Mesodermal cell (in vitro differentiated cells): ENCODE data around the gene MMP21. TPM values are rescaled to one million over a fixed set of nuclear protein-coding genes. Genes with fewer than 3 reads are reported as not detected.

Experiments used
- H3K27ac ChIP-seq: 2 replicates; pipeline ENCODE4 v1.7.0; 2013; ENCODE audit warnings: mild to moderate bottlenecking, low read depth, low read length, moderate library complexity; ENCODE audit not compliant: severe bottlenecking
- H3K36me3 ChIP-seq: 2 replicates; pipeline ENCODE4 v1.7.1; 2013; ENCODE audit warnings: mild to moderate bottlenecking, low read length, moderate library complexity; ENCODE audit not compliant: control insufficient read depth, insufficient read depth
- H3K4me1 ChIP-seq: one replicate; pipeline ENCODE4 v1.7.1; 2013; ENCODE audit warnings: mild to moderate bottlenecking, low read length; ENCODE audit not compliant: insufficient read depth, control insufficient read depth, poor library complexity, severe bottlenecking
- H3K4me3 ChIP-seq: 2 replicates; pipeline ENCODE4 v1.7.0; 2013; ENCODE audit warnings: low read length, control low read depth, mild to moderate bottlenecking; ENCODE audit not compliant: insufficient read depth, poor library complexity, severe bottlenecking; ENCODE audit errors: extremely low read depth
- H3K9me3 ChIP-seq: 2 replicates; pipeline ENCODE4 v1.7.1; 2013; ENCODE audit warnings: mild to moderate bottlenecking, low read length, moderate library complexity; ENCODE audit not compliant: control insufficient read depth
- WGBS, 2 experiments: methylation state at CpG; one replicate each; pipeline ENCODE4 v1.1.5; 2013; ENCODE audit warnings: missing lambda C conversion rate in 2 of 2; ENCODE audit not compliant: insufficient coverage in 2 of 2; 5-methylcytosine and 5-hydroxymethylcytosine counted together
- polyA plus RNA-seq, 2 experiments: library from polyadenylated mRNA; stranded (reverse); fragments of 50-300 nt; gene quantifications; one replicate each; pipeline ENCODE4 v1.2.3, GENCODE V29; 2013

Gene MMP21
- not detected for polyA plus RNA-seq (2013, experiment 1 of 2)
- not detected for polyA plus RNA-seq (2013, experiment 2 of 2)

- 96 to 98% methylated on average over 19 to 23 of the region's 26 CpGs for WGBS, 2 experiments
- no peaks in the 10 kb centered on the region for H3K9me3 ChIP-seq
Observed at GRCh38 chr10:125775491-125776106, at the start of gene MMP21. Gene MMP21 (minus strand): TSS chr10:125775821. CDS start chr10:125775821, 0 bp downstream.

GRCh38 chr10:125824736-125825135, 49.1 kb upstream of the MMP21 start:
- peaks cover 43% of the 10 kb centered on the region for H3K36me3 ChIP-seq
- peaks cover 5% of the 10 kb centered on the region for H3K4me1 ChIP-seq
- H3K4me3 ChIP-seq: peak overlapping the region; percentile 85
- no peak overlapping the region for H3K27ac ChIP-seq
- no peaks in the 10 kb centered on the region for H3K9me3 ChIP-seq
- 80 to 92% methylated on average over 1 of the region's 1 CpG for WGBS, 2 experiments

More at GRCh38 chr10:125775491-125776106, at the start of gene MMP21:
- Histone ChIP-seq H3K36me3 (no peaks in the 10 kb centered on the region), H3K4me1 (no peaks in the 10 kb centered on the region), H3K4me3 (no peak within 1 kb of the TSS), H3K27ac (no peak within 1 kb of the TSS)

GRCh38 chr10:125823663-125824251, 48.1 kb upstream of the MMP21 start:
- peak overlapping the region; percentile 85 for H3K4me3 ChIP-seq
- H3K4me1 ChIP-seq: peaks cover 5% of the 10 kb centered on the region
- no peaks in the 10 kb centered on the region for H3K9me3 ChIP-seq
- 1% methylated on average over 15 to 16 of the region's 20 CpGs for WGBS, 2 experiments
- peaks cover 33% of the 10 kb centered on the region for H3K36me3 ChIP-seq
- H3K27ac ChIP-seq: peak overlapping the region; percentile 99

GRCh38 chr10:125822878-125823662, 47.4 kb upstream of the MMP21 start, which contains the start of the genes BCCIP and UROS:
Gene BCCIP (plus strand): TSS chr10:125823546. CDS start chr10:125823558, 12 bp downstream.
Gene UROS (minus strand): TSS chr10:125823258. CDS start chr10:125816499, 6,759 bp downstream.
- H3K27ac ChIP-seq: peak within 1 kb of the TSS; percentile 99
- H3K9me3 ChIP-seq: no peaks in the 10 kb centered on the region
- H3K4me3 ChIP-seq: peak within 1 kb of the TSS; percentile 85
- peaks cover 5% of the 10 kb centered on the region for H3K4me1 ChIP-seq
- WGBS, 2 experiments: 0% methylated on average over 60 to 71 of the region's 74 CpGs
- H3K36me3 ChIP-seq: peaks cover 26% of the 10 kb centered on the region

- no peaks in the 10 kb centered on the region for H3K9me3 ChIP-seq
- H3K4me1 ChIP-seq: peaks cover 5% of the 10 kb centered on the region
- no peak overlapping the region for H3K4me3 ChIP-seq
- H3K36me3 ChIP-seq: peaks cover 2% of the 10 kb centered on the region
- H3K27ac ChIP-seq: no peak overlapping the region
- WGBS, 2 experiments: 71% methylated on average over 1 of the region's 1 CpG; no CpG with 5 or more reads in 1 of the 2 experiments
Observed at GRCh38 chr10:125820701-125821100, 45.1 kb upstream of the MMP21 start.

GRCh38 chr10:125817337-125817946, 41.8 kb upstream of the MMP21 start:
- Histone ChIP-seq H3K4me3 (no peak overlapping the region), H3K27ac (no peak overlapping the region), H3K36me3 (peaks cover 16% of the 10 kb centered on the region), H3K4me1 (no peaks in the 10 kb centered on the region), H3K9me3 (no peaks in the 10 kb centered on the region)
- 94% methylated on average over 2 of the region's 6 CpGs; no CpG with 5 or more reads in 1 of the 2 experiments for WGBS, 2 experiments

GRCh38 chr10:125816548-125816947, 40.9 kb upstream of the MMP21 start:
- WGBS, 2 experiments: 100% methylated on average over 2 of the region's 4 CpGs

GRCh38 chr10:125815764-125816163, 40.1 kb upstream of the MMP21 start:
- Histone ChIP-seq H3K4me1 (no peaks in the 10 kb centered on the region), H3K36me3 (peaks cover 22% of the 10 kb centered on the region), H3K27ac (no peak overlapping the region), H3K9me3 (no peaks in the 10 kb centered on the region), H3K4me3 (no peak overlapping the region)
- no CpG with 5 or more reads among the region's 1 CpG for WGBS, 2 experiments

More at GRCh38 chr10:125816548-125816947, 40.9 kb upstream of the MMP21 start:
- Histone ChIP-seq H3K4me3 (no peak overlapping the region), H3K9me3 (no peaks in the 10 kb centered on the region), H3K4me1 (no peaks in the 10 kb centered on the region), H3K27ac (no peak overlapping the region), H3K36me3 (peaks cover 19% of the 10 kb centered on the region)

GRCh38 chr10:125812128-125812750, 36.6 kb upstream of the MMP21 start:
- H3K36me3 ChIP-seq: peaks cover 39% of the 10 kb centered on the region
- H3K27ac ChIP-seq: no peak overlapping the region
- H3K9me3 ChIP-seq: no peaks in the 10 kb centered on the region
- no CpG with 5 or more reads among the region's 1 CpG for WGBS, 2 experiments
- no peaks in the 10 kb centered on the region for H3K4me1 ChIP-seq
- no peak overlapping the region for H3K4me3 ChIP-seq

- Histone ChIP-seq H3K36me3 (peaks cover 48% of the 10 kb centered on the region), H3K27ac (no peak overlapping the region), H3K9me3 (no peaks in the 10 kb centered on the region), H3K4me1 (peaks cover 5% of the 10 kb centered on the region), H3K4me3 (no peak overlapping the region)
- 83% methylated on average over 1 of the region's 1 CpG; no CpG with 5 or more reads in 1 of the 2 experiments for WGBS, 2 experiments
Observed at GRCh38 chr10:125811251-125811650, 35.6 kb upstream of the MMP21 start.
